PC-9 (cell line): ENCODE measurements around the gene NR2F1-AS1. TPM values are rescaled to one million over a fixed set of nuclear protein-coding genes. Genes with fewer than 3 reads are reported as not detected.
A peak's percentile ranks its signal among the peaks of the same experiment; 100 is the strongest.

ENCODE experiments used
- BruUV-seq: library from RNA; stranded (reverse); fragments of 400-500 nt; replicated peaks from 2 replicates; lab custom pipeline; 2021; lab: Mats Ljungman, UMichigan
- CTCF ChIA-PET: fragments of 300-600 bp; sonication (Branson Sonifier 250); formaldehyde crosslinking; loops from one replicate; lab custom pipeline; 2022; ENCODE audit warnings: antibody characterized with exemption; lab: Charles Lee
- POLR2A ChIA-PET: fragments of 300-600 bp; sonication (Branson Sonifier 250); formaldehyde crosslinking; loops from one replicate; lab custom pipeline; 2022; ENCODE audit warnings: antibody characterized with exemption; ENCODE audit not compliant: unreplicated experiment; lab: Charles Lee
- DNase-seq, 2 experiments: peaks; one replicate each; pipeline versions ENCODE4 v3.0.0 to v3.0.0-alpha.2; 2015 to 2022; ENCODE audit warnings: mixed read lengths in 1 of 2
- H2AFZ ChIP-seq: fragments of 200-600 bp; sonication (generic); 2 replicates; pipeline ENCODE4 v1.8.1; 2017; ENCODE audit warnings: antibody characterized with exemption
- H3F3A ChIP-seq: fragments of 200-600 bp; sonication (generic); 2 replicates; pipeline ENCODE4 v1.8.1; 2017; ENCODE audit warnings: antibody characterized with exemption, mild to moderate bottlenecking, low read depth; ENCODE audit not compliant: insufficient read depth
- H3K27ac ChIP-seq: fragments of 200-600 bp; sonication (generic); 2 replicates; pipeline ENCODE4 v1.6.1; 2016; ENCODE audit warnings: mixed run types
- H3K27me3 ChIP-seq: fragments of 200-600 bp; sonication (generic); 2 replicates; pipeline ENCODE4 v1.6.1; 2016; ENCODE audit warnings: low read depth, mixed run types; ENCODE audit not compliant: insufficient read depth
- H3K36me3 ChIP-seq: fragments of 200-600 bp; sonication (generic); 2 replicates; pipeline ENCODE4 v1.6.1; 2016; ENCODE audit warnings: low read depth, mixed run types
- H3K4me1 ChIP-seq: fragments of 200-600 bp; sonication (generic); replicated peaks from 2 replicates; pipeline ENCODE4 v1.6.1; 2016; ENCODE audit warnings: mixed run types; ENCODE audit not compliant: insufficient read depth
- H3K4me2 ChIP-seq: fragments of 200-600 bp; sonication (generic); 2 replicates; pipeline ENCODE4 v1.6.1; 2017; ENCODE audit warnings: mixed run types
- H3K4me3 ChIP-seq: fragments of 200-600 bp; sonication (generic); 2 replicates; pipeline ENCODE4 v1.6.1; 2016; ENCODE audit warnings: mixed run types
- H3K79me2 ChIP-seq: fragments of 200-600 bp; sonication (generic); 2 replicates; pipeline ENCODE4 v1.6.1; 2017; ENCODE audit warnings: low read depth, mixed run types
- H3K9me2 ChIP-seq: fragments of 200-600 bp; sonication (generic); 2 replicates; pipeline ENCODE4 v1.8.1; 2017; ENCODE audit warnings: mild to moderate bottlenecking; ENCODE audit not compliant: insufficient read depth
- H3K9me3 ChIP-seq: fragments of 200-600 bp; sonication (generic); 2 replicates; pipeline ENCODE4 v1.8.1; 2016; ENCODE audit warnings: low read depth; ENCODE audit not compliant: insufficient read depth
- H4K20me1 ChIP-seq: fragments of 200-600 bp; sonication (generic); 2 replicates; pipeline ENCODE4 v1.8.1; 2017; ENCODE audit not compliant: insufficient read depth
- EZH2 ChIP-seq: fragments of 200-600 bp; sonication (generic); IDR thresholded peaks from 2 replicates; pipeline ENCODE4 v1.8.0; 2017; ENCODE audit warnings: antibody characterized with exemption, low read depth
- intact Hi-C: fragments of 100-400 bp; cut with micrococcal nuclease; formaldehyde crosslinking; loops from one replicate; pipeline ENCODE4 v1.10.0; 2022; ENCODE audit not compliant: unreplicated experiment
- total RNA-seq: library from RNA; stranded (reverse); gene quantifications from 2 replicates; pipeline ENCODE4 v1.2.3, GENCODE V29; 2021
- TF ChIP-seq, protein P1 (sequence below): fragments of 200-600 bp; sonication (generic); conservative IDR thresholded peaks from 2 replicates; pipeline ENCODE4 v1.6.1; 2017; ENCODE audit warnings: mixed run types, antibody characterized with exemption, mild to moderate bottlenecking, moderate library complexity

The NR2F1-AS1 gene
- total RNA-seq, 1 experiment from 2014 or later, result 6.0 TPM

GRCh38 chr5:93608855-93609254 lies 27.8 kb upstream of the NR2F1-AS1 start:
- Histone ChIP-seq H3K36me3 (no peaks in the 10 kb centered on the region), H3K4me2 (no peak overlapping the region), H3K79me2 (no peaks in the 10 kb centered on the region), H3K27me3 (no peaks in the 10 kb centered on the region), H3K9me2 (no peaks in the 10 kb centered on the region), H3K4me3 (no peak overlapping the region), H3K27ac (no peak overlapping the region), H3K9me3 (no peaks in the 10 kb centered on the region), H2AFZ (no peak overlapping the region), H3F3A (peaks cover 14% of the 10 kb centered on the region; the same call in 1 of the 2 replicates), H4K20me1 (no peaks in the 10 kb centered on the region), H3K4me1 (peaks cover 21% of the 10 kb centered on the region)
- CTCF ChIA-PET, result interaction anchor here (1.8 kb wide), 1 partner anchor 192 kb away, joined by 4 read pairs; no protein-coding TSS in a partner anchor
- no TSS peak for BruUV-seq
- no peak for DNase-seq
- POLR2A ChIA-PET, result no interaction called here
- intact Hi-C loops, result no loop called here
- TF ChIP-seq EZH2, result no peak
- TF ChIP-seq, protein P1, sequence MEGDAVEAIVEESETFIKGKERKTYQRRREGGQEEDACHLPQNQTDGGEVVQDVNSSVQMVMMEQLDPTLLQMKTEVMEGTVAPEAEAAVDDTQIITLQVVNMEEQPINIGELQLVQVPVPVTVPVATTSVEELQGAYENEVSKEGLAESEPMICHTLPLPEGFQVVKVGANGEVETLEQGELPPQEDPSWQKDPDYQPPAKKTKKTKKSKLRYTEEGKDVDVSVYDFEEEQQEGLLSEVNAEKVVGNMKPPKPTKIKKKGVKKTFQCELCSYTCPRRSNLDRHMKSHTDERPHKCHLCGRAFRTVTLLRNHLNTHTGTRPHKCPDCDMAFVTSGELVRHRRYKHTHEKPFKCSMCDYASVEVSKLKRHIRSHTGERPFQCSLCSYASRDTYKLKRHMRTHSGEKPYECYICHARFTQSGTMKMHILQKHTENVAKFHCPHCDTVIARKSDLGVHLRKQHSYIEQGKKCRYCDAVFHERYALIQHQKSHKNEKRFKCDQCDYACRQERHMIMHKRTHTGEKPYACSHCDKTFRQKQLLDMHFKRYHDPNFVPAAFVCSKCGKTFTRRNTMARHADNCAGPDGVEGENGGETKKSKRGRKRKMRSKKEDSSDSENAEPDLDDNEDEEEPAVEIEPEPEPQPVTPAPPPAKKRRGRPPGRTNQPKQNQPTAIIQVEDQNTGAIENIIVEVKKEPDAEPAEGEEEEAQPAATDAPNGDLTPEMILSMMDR, result no peak

DNA sequence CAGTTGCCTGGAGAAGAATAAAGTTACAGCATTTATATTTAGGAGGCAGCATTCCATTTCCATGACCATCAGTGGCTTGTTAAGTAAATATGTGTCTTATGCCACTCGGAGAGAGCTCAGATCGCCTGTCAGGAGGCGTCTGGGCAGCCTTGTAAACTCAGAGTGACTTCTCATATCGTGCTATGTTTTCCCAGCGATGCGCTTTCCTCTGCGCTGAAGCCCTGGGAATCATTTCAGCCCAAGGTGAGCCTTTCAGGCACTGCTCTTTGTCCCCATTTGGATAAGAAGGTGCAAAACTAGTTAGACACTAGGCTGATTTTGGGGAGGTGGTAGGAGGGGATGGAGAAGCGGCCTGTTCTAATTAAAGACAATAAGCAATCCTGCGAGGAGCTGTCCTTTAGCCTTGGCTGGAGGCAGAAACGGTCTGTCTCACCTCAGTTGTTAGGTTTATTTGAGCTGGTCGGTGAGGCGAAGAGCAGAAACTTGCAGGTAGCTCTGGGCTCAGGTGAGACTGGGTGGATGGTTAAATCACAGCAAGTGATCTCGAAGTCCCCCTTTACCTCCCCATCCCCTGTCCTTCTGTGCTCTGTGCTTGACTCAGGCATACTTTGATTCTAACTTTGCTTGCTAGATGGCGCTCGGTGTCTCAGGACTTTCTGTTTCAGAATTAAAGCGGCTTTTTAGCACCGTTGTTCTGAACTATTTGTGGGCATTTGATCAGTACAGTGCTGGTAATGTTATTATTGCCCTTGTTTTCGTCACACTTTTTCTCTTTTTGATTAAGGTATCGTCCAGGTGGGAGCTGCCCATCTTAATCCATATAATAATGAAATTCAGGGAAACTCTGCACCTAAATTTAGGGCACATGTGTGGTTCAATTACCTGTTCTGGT lies 26.6 kb upstream of the NR2F1-AS1 start:
- Histone ChIP-seq H3K4me1 (peaks cover 21% of the 10 kb centered on the region), H3K27ac (peak overlapping the region; percentile 60), H3K79me2 (no peaks in the 10 kb centered on the region), H4K20me1 (no peaks in the 10 kb centered on the region), H3K4me3 (peak overlapping the region; percentile 47), H3K4me2 (peak overlapping the region; percentile 77), H2AFZ (peak overlapping the region; percentile 74), H3F3A (peaks cover 14% of the 10 kb centered on the region; the same call in 1 of the 2 replicates), H3K36me3 (no peaks in the 10 kb centered on the region), H3K9me2 (no peaks in the 10 kb centered on the region), H3K27me3 (no peaks in the 10 kb centered on the region), H3K9me3 (no peaks in the 10 kb centered on the region)
- ChIA-PET POLR2A (interaction anchor here (0.7 kb wide), 2 partner anchors 27 to 543 kb away, joined by 3 to 7 read pairs; partner anchors contain the start of gene NR2F1-AS1), CTCF (interaction anchor here (0.6 to 1.8 kb wide), 7 partner anchors 10 to 1243 kb away, joined by 3 to 10 read pairs (median 4); partner anchors contain the start of gene NR2F1)
- intact Hi-C loops, result no loop called here
- no TSS peak for BruUV-seq
- DNase-seq, result peak; percentile 38 to 88
- TF ChIP-seq, protein P1, result peak; percentile 58; the same call in 1 of the 2 replicates
- TF ChIP-seq EZH2, result no peak

DNA sequence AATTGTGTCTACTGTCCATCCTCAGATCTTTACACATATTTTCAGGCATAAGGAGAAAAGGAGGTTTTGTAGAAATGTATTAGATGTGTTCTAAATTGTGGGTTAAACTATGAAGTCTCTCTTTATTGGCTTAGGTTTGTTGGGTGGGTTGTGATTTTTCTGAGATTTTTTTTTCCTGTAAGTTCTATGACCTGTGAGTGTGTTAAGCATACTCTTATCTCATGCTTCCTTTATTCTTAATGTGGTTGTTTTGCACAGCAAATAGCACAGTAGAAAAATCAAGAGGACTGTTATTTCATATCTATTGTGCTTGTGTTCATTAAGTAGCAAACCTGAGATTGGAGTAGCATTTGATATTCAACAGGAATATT lies 25.3 kb upstream of the NR2F1-AS1 start:
- Histone ChIP-seq H2AFZ (no peak overlapping the region), H3K27me3 (no peaks in the 10 kb centered on the region), H3K9me2 (no peaks in the 10 kb centered on the region), H3K4me3 (no peak overlapping the region), H3K9me3 (no peaks in the 10 kb centered on the region), H3K27ac (no peak overlapping the region), H3K4me1 (peaks cover 21% of the 10 kb centered on the region), H3F3A (peaks cover 14% of the 10 kb centered on the region; the same call in 1 of the 2 replicates), H3K79me2 (no peaks in the 10 kb centered on the region), H3K4me2 (no peak overlapping the region; the same call in 1 of the 2 replicates), H4K20me1 (no peaks in the 10 kb centered on the region), H3K36me3 (no peaks in the 10 kb centered on the region)
- intact Hi-C loops, result no loop called here
- no peak for DNase-seq
- POLR2A ChIA-PET, result no interaction called here
- CTCF ChIA-PET, result no interaction called here
- TF ChIP-seq EZH2, result no peak
- TF ChIP-seq, protein P1, result no peak
- BruUV-seq, result no TSS peak
